GM10847 (cell line): Measurements from ENCODE around the gene RAB11B.

Source experiments
- POLR2A ChIP-seq: IDR thresholded peaks from 2 replicates; pipeline ENCODE4 v1.6.1; 2011; ENCODE audit not compliant: insufficient read length; ENCODE audit errors: extremely low read depth

Gene RAB11B

GRCh38 chr19:8393871-8394250 lies 3.7 kb downstream of the RAB11B start:
- TF ChIP-seq POLR2A = no peak

- no peak for TF ChIP-seq POLR2A
Observed at GRCh38 chr19:8395621-8396082, 5.5 kb downstream of the RAB11B start.

DNA sequence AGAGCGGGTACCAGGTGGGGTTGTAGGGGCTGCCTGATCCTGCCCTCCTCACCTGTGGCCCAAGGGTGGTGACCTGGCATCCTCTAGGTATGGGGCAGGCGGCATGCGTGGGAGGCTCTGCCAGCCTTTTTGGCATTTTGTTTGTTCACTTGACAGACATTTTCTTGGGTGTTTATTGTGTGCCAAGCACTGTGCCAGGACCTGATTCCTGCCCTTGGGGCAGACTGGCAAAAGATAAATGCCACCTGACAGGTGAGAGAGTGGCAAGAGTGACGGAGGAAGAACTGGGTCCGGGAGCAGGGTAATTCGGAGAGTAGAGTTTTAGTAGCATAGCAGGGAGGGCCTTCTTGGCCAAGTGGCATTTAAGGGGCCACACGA lies 6.0 kb downstream of the RAB11B start:
- no peak for TF ChIP-seq POLR2A

DNA sequence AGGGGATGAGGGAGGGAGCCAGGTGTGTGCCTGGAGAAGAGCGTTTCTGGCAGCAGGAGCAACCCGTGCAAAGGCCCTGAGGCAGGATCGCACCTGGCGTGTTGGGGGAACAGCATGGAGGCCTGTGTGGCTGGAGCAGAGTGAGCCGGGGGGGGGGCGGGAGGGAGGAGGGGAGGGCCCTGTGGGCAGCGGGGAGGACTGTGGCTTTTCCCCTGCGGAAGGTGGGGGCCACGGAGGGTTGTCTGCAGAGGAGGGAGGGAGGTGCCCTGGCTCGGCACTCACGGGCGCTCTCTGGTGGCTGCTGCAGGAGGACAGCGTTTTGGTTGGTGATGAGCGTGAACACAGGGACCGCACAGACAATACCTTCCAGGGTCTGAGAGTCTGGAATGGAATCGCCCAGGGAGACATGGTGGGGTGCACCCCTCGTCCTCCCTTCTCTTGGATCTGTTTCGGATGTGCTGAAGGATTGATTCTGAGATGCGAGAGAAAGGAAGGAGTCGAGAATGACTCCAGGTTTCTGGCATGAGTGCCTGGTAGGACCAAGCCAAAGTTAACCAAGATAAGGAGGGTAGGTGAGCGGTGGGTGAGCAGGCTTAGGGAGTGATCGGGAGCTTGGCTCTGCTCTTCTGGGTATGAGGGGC lies 6.5 kb downstream of the RAB11B start:
- no peak for TF ChIP-seq POLR2A

- no peak for TF ChIP-seq POLR2A
Observed at GRCh38 chr19:8397271-8397670, 7.1 kb downstream of the RAB11B start.

DNA sequence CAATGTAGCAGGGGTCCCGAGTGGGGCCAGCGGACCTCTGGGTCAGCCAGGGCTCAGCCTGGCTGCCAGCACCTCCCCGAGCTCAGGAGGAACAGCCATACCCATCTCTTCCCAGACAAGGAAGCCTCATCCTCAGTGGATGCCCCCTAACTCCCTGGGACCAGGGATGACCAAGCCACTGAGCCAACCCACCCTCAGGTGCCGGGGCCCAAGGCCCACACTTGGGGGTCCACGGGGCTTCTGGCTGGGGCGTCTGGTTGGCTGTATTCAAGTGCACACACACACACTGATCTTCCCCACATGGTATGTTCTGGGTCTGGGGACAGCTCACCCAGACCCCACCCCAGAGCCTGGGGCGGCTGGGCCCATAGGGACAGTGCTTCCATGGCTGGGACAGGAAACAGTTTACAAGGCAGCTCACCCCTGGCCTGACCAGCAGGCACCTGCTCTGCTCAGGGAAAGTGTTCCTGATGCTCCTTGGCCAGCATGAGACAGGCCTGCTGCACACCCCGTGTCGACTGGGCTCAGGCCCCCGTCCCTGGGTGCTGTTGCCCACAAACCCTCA lies 7.7 kb downstream of the RAB11B start:
- TF ChIP-seq POLR2A = no peak

DNA sequence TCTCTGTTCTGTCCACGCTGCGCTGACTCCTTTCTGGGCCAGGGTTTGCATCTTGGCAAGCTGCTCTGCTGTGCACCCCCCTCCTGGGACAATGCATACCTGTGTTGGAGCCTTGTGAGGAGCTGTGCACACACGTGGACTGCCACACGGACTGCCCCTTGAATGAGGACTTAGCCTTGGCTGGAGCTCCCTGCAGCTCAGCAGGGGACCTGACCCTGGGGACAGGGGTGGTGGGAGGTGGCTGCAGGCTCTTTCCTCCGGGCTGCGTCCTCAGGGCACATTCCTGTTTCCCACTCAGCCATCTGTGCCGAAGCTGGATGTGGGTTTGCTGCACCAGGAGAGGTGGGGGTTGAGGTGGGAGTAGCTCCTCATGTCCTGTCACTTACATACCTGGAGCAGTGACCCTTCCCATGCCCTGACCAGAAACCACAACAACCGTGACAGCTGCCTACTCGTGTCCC lies 8.2 kb downstream of the RAB11B start:
- no peak for TF ChIP-seq POLR2A

DNA sequence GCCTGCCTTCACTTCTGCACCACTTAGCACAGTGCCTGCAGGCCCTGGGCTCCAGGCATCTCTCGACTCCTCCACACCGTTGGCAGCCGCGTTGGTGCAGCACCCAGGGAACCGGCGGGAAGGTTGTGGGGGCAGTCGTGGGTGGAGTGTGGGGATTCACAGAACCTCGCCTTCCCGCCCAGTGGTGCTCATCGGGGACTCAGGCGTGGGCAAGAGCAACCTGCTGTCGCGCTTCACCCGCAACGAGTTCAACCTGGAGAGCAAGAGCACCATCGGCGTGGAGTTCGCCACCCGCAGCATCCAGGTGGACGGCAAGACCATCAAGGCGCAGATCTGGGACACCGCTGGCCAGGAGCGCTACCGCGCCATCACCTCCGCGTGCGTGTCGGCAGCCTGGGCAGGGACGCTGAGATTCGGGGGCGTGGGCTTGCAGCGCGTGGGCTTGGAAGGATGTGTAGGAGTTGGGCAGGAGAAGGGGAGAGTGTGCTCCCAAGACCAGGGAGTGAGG lies 9.6 kb downstream of the RAB11B start:
- no peak for TF ChIP-seq POLR2A

- no peak for TF ChIP-seq POLR2A
Observed at GRCh38 chr19:8401981-8402411, 11.8 kb downstream of the RAB11B start.

DNA sequence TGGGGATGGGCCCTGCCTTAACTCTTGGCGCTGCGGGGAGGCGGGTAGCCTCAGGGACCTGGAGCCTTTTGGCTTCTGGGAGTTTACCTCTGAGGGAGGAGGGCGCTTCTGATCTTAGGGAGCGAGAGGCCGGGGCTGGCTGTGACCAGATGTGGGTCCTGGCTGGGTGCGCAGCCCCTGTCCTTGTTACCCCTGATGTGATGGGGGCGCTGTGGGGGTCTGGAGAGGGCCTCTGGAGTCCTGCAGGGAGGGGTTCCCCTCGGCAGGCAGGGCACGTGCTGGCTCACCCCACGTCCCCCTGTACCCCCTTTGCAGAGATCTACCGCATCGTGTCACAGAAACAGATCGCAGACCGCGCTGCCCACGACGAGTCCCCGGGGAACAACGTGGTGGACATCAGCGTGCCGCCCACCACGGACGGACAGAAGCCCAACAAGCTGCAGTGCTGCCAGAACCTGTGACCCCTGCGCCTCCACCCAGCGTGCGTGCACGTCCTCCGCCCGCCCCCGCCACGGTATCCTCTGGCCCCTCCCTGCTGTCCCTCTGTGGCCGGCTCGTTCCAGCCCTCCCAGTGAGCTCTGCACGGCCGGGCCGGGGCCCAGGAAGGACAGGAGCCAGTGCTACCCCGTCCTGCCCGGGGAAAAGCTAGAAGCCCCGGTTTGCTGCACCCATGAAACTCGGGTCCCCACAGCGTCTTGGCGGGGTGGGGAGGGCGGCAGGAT lies 13.1 kb downstream of the RAB11B start:
- TF ChIP-seq POLR2A = no peak

GRCh38 chr19:8403820-8404109 lies 13.6 kb downstream of the RAB11B start:
- no peak for TF ChIP-seq POLR2A

DNA sequence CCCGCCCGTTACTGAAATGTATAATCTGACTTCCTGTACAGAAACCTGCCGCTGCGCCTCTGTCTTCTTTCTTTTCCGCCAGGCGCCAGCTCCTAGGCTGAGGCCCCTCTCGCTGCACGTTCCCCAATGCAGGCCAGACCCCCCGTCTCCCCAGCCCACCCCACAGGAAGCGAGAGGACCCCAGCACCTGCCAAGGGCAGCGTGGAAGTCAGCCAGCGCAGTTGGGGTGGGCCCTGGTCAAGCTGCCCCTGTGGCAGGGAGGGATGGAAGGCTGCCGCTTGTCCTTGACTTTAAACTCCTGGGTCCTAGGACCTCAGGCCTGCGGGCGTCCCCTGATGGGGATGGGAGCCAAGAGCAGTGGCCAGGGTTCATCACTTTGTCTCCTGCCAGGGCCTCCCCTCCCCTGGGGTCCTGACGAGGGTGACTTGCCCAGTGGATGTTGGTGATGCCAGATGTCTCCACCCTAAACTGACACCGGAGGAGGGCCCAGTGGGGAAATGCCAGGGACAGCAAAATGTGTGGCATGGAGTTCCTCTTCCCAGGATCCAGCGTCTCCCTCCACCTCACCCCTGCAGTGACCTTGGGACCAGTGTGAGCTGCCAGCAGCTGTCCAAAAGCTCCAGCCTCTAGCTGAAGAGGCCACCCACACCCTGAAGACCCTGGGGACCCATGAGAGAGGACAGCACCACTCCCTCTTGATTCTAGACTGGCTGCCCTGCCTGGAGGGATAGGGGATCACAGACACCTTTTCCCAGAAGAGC lies 14.4 kb downstream of the RAB11B start:
- no peak for TF ChIP-seq POLR2A

- TF ChIP-seq POLR2A = no peak
Observed at GRCh38 chr19:8412783-8413628, 22.8 kb downstream of the RAB11B start, which contains the start of gene MARCHF2. TSS of gene MARCHF2 (plus strand) at chr19:8413305. CDS start at chr19:8421841, 8,536 bp downstream.

- no peak for TF ChIP-seq POLR2A
Observed at GRCh38 chr19:8413629-8413995, 23.5 kb downstream of the RAB11B start.

GRCh38 chr19:8416796-8417195 lies 26.6 kb downstream of the RAB11B start:
- no peak for TF ChIP-seq POLR2A
